ENCODE data around the gene NRXN3.

The NRXN3 gene

DNA sequence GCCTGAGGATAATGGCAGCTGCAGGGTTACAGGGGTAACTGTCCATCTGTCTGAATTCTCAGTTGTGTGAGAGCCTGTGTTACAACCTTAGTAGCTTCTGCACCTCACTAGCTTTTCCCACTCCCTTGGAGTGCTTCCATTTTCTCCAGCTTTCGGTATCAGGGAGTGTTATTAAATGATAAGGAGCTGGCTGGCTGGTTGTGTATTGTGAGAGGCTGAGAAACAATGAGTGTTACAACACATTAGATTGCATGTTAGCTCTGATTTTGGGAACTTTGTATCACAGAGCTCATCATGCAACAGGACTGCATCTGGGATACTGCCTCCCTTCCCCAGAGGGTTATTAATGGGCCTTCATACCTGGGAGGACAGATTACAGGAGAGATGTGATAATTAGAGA, 1317.5 kb downstream of the NRXN3 start:
- no peak overlapping the region for H3K9ac ChIP-seq (ENCODE audit: low read length)
- H3K4me2 ChIP-seq (ENCODE audit: low read depth, low read length, poor library complexity, severe bottlenecking): no peak overlapping the region
- no peaks in the 10 kb centered on the region for H3K9me3 ChIP-seq (ENCODE audit: insufficient read depth, low read length)
- no peaks in the 10 kb centered on the region for H3K9me2 ChIP-seq (replicated peaks; ENCODE audit: insufficient read depth, low read length)
- no peak overlapping the region for H3K4me3 ChIP-seq (ENCODE audit: insufficient read depth, low read length, poor library complexity, severe bottlenecking)
- H3K27me3 ChIP-seq (ENCODE audit: low read length): no peaks in the 10 kb centered on the region
- no peak overlapping the region for H2AFZ ChIP-seq (ENCODE audit: low read depth, low read length, severe bottlenecking)
- H3K36me3 ChIP-seq (ENCODE audit: low read length): no peaks in the 10 kb centered on the region
- H3K79me2 ChIP-seq (ENCODE audit: insufficient read depth, low read length): no peaks in the 10 kb centered on the region
- H3K27ac ChIP-seq (ENCODE audit: low read depth, low read length): no peak overlapping the region
- H3F3A ChIP-seq (ENCODE audit: insufficient read depth): no peaks in the 10 kb centered on the region
- H4K20me1 ChIP-seq (ENCODE audit: low read depth, low read length): no peaks in the 10 kb centered on the region
- TF ChIP-seq EZH2phosphoT487 (conservative IDR thresholded peaks at IDR 0.05; ENCODE audit: low read length) (no peak), CTCF (IDR thresholded peaks at IDR 0.05; ENCODE audit: insufficient read depth, low read length, poor library complexity, severe bottlenecking) (no peak)

GRCh38 chr14:79491161-79491560, 1321.0 kb downstream of the NRXN3 start:
- Histone ChIP-seq H2AFZ (ENCODE audit: low read depth, low read length, severe bottlenecking) (no peak overlapping the region), H3F3A (ENCODE audit: insufficient read depth) (no peaks in the 10 kb centered on the region), H3K9ac (ENCODE audit: low read length) (no peak overlapping the region), H3K27me3 (ENCODE audit: low read length) (no peaks in the 10 kb centered on the region), H3K4me3 (ENCODE audit: insufficient read depth, low read length, poor library complexity, severe bottlenecking) (no peak overlapping the region), H4K20me1 (ENCODE audit: low read depth, low read length) (no peaks in the 10 kb centered on the region), H3K79me2 (ENCODE audit: insufficient read depth, low read length) (no peaks in the 10 kb centered on the region), H3K4me2 (ENCODE audit: low read depth, low read length, poor library complexity, severe bottlenecking) (no peak overlapping the region), H3K27ac (ENCODE audit: low read depth, low read length) (no peak overlapping the region), H3K9me3 (ENCODE audit: insufficient read depth, low read length) (no peaks in the 10 kb centered on the region), H3K36me3 (ENCODE audit: low read length) (no peaks in the 10 kb centered on the region), H3K9me2 (replicated peaks; ENCODE audit: insufficient read depth, low read length) (no peaks in the 10 kb centered on the region)
- TF ChIP-seq CTCF (IDR thresholded peaks at IDR 0.05; ENCODE audit: insufficient read depth, low read length, poor library complexity, severe bottlenecking) (no peak), EZH2phosphoT487 (conservative IDR thresholded peaks at IDR 0.05; ENCODE audit: low read length) (no peak)

DNA sequence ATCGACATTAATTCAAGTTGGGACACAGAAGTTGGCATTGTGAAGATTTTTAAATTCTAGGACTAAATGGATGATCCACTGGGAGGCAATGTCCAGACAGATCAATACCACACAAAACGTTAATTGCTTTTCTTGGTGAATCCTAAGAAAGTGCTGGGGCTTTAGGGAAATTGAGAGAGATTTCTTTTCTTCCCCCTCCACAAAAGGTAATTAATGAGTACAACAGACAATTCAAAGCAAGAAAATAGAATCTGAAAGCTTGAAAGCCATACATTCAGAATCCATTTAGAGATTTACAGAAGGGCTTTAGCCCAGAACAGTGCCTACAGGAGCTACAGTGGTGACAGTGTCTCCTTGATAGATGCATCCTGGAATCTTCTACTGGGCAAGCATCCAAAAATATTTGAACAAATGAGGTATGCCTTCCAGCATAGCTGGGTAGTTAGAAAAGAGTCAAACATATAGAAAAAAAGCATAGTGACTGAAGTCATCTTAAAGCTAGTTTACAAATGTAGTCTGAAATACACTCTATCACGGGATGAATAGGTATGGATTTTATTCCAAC, 1323.0 kb downstream of the NRXN3 start:
- no peaks in the 10 kb centered on the region for H4K20me1 ChIP-seq (ENCODE audit: low read depth, low read length)

More for the DNA sequence above, 1323.0 kb downstream of the NRXN3 start:
- no peak for TF ChIP-seq CTCF (IDR thresholded peaks at IDR 0.05; ENCODE audit: insufficient read depth, low read length, poor library complexity, severe bottlenecking)
- TF ChIP-seq EZH2phosphoT487 (conservative IDR thresholded peaks at IDR 0.05; ENCODE audit: low read length): no peak
- Histone ChIP-seq H3K9ac (ENCODE audit: low read length) (no peak overlapping the region), H3K9me3 (ENCODE audit: insufficient read depth, low read length) (no peaks in the 10 kb centered on the region), H2AFZ (ENCODE audit: low read depth, low read length, severe bottlenecking) (no peak overlapping the region), H3K27ac (ENCODE audit: low read depth, low read length) (no peak overlapping the region), H3K27me3 (ENCODE audit: low read length) (no peaks in the 10 kb centered on the region), H3K4me3 (ENCODE audit: insufficient read depth, low read length, poor library complexity, severe bottlenecking) (no peak overlapping the region), H3K9me2 (replicated peaks; ENCODE audit: insufficient read depth, low read length) (no peaks in the 10 kb centered on the region), H3F3A (ENCODE audit: insufficient read depth) (no peaks in the 10 kb centered on the region), H3K79me2 (ENCODE audit: insufficient read depth, low read length) (no peaks in the 10 kb centered on the region), H3K36me3 (ENCODE audit: low read length) (no peaks in the 10 kb centered on the region), H3K4me2 (ENCODE audit: low read depth, low read length, poor library complexity, severe bottlenecking) (no peak overlapping the region)
